CMK (cell line): ENCODE results near the gene PRICKLE2.
"Not testable (repeated sequence)": the region's sequence is repeated elsewhere in the genome, so short reads cannot be mapped to it uniquely, and the experiment has no call there.

Experiments used
- DNase-seq: peaks from one replicate; pipeline ENCODE4 v3.0.0-alpha.2; 2010; ENCODE audit warnings: low read depth

PRICKLE2 gene

DNA sequence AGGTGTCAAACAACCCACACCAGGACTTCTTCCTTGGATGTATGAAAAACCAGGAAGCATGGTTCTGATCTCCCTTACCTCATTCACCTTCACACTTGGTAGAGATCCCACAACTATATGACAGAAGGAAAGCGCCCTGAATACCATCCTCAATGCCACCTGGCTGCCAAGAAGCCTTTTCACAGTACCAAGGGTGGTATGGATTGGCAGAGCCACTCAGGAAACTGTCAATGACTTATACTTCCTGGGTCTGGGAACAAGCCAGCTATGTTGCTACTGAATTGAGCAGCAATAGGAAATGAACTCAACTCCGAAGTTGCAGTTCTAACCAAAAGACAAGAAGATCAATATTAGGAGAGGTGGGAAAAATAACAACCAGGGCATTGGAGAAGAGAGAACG is 129.5 kb downstream of the PRICKLE2 start:
- no peak for DNase-seq

DNA sequence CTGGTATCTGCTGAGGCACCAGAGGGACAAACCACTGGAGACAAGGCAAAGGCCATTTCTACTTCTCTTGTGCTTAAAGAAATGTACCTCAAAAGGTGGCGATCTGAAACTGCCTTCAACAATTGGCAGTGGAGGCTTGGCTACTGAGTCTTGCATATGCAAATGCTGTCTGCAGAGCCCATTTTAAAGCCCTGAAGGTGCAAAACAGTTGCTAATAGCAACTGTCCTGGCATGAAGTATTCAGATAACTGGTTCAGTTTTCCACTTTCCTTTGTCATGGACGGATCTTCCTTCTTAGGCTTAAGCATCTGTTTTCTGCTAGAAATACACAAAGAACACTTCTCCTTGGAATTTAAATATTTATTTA is 130.6 kb downstream of the PRICKLE2 start:
- no peak for DNase-seq

DNA sequence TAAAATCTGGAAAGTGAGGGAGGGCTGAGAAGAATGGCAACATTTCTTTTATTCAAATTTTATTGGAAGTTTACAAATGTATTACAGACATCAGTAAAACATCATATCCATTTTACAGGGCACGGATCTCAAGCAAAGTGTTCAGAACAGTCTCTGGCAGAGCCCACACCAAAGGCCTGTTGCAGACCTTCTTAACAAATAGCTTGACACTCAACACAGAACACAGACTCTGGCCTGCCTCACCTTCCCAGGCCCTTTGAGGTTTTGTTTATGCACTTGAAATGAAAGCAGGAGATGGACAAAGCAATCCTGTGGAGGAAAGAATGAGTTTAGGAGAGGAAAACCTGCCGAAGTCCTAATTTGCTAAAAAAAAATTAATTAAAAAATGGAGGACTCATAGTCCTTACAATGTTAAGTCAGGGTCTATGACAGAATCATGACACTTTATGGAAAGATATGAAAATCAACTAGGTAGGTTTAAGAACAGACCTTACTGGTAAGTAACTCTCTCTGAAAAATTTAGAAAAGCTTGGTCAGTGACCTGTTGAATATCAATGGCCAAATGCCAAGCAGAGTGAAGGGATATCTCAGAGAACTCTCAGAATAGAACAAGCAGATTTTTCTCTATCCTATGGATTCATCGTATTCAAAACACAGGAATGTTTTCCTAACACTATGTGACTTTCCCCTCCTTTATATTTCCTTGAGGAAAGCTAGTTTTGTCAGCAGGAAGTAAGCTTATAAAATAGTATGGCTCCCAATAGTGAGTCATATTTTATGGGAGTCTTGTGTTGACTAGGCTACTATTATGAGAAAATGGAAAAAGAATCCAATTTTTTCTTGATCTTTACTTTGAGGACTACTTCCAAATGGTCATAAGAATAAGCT is 131.2 kb downstream of the PRICKLE2 start:
- no peak for DNase-seq

DNA sequence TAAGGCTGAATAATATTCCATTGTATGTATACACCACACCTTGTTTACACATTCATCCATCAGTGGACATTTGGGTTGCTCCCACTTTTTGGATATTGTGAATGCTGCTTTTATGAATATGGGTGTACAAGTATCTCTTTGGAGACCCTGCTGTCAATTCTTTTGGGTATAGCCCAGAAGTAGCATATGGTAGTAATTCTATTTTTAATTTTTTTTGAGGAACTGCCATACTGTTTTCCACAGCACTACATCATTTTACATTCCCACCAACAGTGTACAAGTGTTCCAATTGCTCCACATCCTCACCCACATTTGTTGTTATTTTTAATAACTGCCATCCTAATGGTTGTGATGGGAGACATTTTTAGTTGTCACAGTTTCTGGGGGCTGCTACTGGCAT is 132.1 kb downstream of the PRICKLE2 start:
- no peak for DNase-seq

DNA sequence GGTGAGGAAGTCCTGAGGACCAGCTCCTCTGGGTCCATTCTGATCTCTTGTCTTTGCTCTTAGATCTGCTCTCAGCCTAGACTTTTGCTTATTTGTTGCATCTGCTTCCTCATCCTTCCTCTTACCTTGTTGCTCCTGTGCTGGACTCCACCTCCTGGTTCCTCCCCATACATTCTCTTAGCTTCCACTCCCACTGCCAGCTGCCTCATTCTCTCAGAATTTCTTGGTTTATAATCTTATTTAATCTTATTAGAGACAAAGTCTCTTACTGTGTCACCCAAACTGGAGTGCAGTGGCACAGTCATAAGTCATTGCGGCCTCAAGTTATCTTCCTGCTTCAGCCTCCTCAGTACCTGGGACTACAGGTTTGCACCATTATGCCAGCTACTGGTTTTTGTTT is 133.8 kb downstream of the PRICKLE2 start:
- DNase-seq, result no peak

DNA sequence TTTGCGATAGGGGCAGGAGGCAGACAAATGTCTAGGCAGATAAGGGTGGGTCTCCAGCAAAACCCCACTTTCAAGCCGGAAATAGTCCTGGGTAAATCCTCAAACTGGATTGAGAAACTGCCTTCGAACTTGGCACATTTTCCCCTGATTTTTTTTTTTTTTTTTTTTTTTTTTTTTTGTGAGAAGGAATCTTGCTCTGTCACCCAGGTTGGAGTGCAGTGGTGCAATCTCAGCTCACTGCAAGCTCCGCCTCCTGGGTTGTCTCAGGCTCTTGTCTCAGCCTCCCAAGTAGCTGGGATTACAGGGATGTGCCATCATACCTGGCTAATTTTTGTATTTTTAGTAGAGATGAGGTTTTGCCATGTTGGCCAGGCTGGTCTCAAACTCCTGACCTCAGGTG is 135.9 kb downstream of the PRICKLE2 start:
- not testable (repeated sequence) for DNase-seq

DNA sequence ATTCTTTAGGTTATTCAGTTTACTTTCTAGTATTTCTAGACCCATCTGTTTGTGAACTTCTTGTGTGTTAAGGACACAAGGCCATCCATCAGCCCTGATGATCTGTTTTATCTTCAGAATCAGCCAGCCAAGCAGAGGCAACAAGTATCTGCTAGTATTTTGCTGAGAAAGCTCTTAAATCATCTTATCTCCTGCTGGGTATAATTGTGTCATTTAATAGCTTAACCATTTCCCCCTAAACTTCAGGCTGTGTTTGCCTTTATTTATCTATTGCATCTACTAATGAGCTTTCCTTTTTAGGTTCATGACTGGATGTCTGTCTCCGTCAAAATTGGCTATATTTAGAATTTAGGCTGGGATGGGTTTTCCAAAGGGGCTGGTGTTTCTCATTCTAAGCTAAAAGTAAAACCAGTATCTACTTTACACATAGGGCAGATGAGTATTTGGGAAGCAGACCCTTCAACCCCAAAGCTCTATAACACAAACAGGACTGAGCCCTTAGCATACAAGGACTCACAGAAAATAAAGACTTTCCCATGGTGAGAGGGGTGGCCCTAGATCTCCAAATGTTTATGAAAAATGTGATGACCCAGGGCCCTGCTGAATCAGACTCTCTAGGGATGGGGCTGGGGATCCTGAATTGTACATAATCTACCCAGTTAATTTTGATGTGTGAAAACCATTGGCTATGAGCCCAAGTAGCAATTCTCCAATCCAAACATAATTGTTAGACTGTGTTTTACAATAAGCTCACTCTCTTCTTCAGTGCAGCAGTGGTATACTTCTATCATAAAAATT is 136.7 kb downstream of the PRICKLE2 start:
- no peak for DNase-seq

DNA sequence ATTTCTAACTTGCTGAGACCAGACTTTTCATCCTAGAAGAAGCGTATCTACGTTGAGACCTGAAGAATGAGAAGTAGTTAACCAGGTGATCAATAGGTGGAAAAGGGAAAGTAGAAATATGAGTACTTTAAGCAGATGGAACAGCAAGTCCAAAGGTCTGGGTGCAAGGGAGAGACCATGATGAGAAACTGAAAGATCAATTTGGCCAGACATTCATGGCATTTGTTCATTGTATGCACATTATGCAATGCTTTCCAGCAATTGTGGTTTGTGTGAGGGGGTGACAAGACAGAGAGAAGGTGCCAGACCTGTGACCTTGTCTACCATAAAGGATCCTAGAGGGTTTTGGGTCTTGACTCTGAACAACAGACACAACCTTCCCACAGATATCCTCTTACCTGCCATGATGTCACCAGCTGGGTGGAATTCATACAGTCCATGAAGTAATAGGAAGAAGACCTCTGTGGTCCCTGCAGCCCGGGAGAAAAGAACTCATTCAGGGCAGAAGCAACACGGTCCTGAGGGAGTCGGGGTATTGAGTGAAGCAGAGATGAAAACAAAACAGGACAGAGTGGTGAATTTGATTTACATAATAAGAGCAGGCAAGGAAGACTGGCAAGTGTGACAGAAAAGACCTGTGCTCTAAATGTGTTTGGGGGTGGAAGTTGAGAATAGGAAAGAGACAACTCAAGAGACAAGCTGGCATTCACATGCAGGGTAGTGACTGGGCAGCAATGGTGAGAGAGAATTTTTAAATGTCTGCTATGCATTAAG is 138.6 kb downstream of the PRICKLE2 start:
- no peak for DNase-seq

DNA sequence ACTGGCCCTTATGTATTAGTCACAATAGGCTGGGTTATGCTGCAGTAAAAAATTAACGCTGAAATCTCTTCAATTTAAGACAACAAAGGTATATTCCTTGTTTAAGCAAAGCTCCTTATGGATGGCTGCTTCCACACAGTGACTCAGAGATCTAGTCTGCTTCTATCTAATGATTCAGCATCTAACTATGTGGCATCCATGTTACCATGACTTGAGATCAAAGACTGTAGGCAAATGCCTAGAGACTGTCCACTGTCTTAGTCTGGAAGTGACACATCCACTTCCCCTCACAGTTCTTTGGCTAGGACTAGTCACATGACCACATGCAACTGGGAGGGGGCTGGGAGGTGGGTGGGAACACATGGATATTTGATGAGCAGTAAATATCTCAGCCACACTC is 140.6 kb downstream of the PRICKLE2 start:
- DNase-seq, result no peak

DNA sequence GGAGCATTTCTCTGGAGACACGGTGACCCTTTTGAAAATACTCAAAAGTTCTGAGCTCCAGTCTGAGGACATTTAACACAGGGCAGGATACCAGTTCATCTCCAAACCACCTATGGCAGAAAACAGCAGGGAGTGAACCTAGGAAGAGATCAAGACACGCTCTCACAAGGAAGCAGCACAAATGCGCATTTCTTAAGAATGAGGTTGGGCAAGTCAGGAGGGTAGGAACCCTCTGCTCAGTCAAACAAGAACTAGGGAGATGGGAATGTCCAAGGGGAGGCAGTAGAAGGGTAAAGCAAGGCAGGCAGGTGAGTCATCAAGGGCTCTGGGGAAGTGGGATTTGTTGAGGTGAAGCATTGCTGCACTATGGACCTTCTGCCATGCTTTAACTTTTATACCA is 141.7 kb downstream of the PRICKLE2 start:
- no peak for DNase-seq

DNA sequence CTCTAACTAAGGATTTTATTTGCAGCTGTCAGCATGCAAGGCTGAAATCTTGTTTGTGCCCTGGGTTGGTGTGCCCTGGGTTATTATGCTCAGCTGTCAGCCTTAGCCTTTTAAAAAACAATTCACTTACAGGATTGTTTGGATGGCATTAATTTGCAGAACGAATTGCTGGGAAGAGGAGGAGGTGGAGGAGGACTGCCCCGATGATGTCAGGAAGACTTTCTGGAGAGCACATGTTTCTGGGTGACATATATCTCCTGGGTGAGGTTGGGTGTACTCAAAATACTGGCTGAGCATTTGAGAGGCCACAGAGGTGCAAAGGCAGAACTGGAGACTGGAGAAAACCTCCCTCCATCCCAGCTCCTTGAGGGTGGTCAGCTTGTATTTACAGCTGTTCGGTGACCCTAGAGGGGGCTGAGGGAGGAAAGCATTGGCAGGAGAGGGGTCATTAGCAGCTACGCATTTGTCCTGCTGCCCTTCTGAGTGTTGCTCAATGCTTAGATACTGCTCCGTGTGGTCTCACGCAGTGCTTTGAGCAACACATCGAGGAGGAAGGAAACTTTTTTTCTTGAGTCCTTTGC is 142.2 kb downstream of the PRICKLE2 start:
- no peak for DNase-seq

DNA sequence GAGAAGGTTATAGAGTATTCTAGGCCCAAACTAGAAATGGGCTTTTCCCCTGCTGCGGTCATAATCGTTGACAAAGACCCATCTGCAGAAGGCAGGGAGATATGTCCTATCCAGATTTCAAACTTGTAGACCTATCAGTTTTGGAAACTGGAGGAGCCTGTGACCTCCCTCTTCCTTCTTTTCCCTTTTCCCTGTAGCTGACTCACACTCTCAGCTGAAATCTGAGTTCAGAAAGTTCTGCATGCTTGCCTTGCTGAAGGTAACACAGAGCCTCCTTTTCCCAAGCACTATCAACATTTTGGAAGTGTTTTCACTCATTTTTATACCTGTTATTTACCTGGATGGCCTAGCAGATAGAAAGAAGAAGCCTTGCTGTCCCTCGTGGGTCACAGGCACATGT is 142.9 kb downstream of the PRICKLE2 start:
- DNase-seq, result no peak

DNA sequence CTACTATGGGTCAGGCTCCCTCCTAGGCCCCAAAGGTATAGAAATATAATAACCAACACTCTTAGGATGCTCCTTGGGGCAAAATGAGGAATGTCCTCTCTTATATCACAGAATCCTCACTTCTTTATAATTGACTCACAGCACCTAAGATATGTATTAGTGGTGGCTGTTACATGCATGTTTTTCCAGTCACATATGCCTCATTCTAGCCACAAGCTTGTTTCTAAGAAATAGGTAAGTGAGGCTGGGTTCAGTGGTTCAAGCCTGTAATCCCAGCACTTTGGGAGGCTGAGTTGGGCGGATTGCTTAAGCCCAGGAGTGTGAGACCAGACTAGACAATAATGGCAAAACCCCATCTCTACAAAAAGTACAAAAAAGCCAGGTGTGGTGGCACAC is 144.0 kb downstream of the PRICKLE2 start:
- DNase-seq, result no peak

DNA sequence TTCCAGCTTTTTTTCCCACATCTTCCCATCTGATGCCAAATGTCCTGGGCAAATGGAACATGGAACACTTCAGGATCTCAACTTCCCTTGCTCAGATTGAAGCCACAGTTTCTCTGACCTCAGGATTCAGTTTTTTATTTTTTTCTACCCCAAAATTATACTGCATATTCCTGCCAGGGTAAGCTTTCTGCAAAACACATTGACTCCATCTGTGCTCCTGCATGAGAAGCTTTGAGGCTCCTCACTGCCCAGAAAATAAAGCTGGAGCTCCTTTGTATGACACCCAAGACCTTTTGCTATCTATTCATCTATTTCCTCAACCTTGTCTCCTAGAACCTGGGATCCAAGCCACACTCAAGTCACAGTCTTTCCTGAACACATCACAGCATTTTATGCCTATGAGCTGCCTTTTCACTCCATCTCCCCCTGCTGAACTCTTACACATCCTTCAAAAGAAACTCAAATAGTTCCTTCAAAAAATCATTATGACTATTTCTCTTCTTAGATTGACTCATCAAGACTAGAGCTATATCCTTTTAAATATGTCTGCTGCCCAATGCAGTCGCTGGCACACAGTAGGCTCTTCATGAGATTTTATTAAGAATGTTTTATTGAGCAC is 144.5 kb downstream of the PRICKLE2 start:
- no peak for DNase-seq

DNA sequence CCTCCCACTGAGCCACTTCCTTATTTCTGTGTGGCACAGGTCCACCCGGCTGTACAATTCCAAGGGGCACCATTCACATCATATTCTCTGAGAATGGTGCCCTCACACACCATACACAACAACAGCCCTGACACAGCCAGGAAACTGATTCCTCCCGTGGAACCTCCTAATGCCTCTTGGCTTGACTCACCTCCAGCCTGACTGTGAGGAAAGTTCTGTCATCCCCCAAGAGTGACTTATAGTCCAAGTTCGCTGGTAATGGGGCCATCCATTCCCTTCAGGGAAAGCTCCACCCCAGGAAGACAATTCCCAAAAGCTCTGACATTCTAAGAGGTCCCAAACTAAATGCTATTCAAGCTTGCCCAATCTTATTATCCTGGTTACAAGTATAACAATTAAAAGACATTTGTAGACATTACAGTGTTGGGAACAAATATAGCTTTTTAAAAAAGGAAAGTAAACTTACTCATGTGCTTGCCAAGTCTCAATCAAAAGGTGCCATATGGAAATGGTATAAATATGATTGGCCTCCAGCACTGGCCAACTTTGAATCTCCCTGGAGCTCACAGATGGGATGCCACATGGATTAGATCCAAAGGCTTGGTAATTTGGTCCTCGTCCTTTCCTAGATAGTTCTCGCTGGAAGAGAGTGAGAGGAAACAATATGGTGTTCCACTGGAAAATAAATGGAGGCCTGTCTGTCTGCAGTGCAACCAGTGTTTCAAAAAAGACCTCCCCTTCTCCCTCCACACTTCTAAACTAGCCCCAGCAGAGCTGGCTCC is 145.7 kb downstream of the PRICKLE2 start:
- no peak for DNase-seq

DNA sequence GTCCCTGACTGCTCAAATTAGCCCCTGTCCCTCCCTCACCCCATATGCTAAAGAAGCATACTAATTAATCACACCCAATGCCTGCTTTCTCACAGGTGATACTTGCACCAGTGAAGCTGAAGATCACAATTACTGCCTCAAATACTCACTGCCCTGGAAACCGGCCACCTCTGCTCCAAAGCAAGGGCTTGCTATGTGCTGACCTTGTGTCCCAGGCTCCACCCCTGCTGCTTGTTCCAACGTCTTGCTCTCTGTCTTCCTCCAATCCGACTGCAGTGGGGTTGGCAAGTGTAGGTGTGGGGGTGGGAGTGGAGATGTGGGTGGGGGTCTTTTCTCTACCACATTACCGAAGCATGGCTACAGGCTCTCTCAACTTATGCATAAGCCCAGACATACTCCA is 146.3 kb downstream of the PRICKLE2 start:
- no peak for DNase-seq

DNA sequence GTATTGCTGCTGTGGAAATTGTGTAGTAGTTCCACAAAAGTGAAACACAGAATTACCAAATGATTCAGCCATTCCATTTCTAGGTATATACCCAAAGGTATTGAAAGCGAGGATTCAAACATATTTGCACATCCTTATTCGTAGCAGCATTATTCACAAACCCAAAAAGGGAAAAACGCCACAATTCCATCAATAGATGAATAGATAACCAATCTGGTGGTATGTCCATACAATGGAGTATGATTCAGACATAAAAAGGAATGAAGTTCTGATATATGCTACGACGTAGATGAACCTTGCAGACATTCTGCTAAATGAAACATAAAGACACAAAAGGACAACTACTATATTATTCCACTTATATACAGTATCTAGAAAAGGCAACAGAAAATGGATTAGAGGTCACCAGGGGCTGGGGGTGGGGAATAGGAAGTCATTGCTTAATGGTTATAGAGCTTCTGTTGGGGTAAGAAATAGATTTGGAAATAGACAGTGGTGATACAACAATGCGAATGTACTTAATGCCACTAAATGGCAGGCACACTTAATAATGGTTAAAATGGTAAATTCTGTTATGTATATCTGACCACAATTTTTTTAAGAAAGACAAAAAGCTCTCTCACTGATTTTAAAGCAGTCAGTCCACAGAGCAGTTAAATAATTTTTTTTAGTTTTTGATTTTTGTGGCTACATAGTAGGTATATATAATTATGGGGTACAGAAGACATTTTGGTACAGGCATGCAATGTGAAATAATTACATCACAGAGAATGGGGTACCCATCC is 150.2 kb downstream of the PRICKLE2 start:
- no peak for DNase-seq

DNA sequence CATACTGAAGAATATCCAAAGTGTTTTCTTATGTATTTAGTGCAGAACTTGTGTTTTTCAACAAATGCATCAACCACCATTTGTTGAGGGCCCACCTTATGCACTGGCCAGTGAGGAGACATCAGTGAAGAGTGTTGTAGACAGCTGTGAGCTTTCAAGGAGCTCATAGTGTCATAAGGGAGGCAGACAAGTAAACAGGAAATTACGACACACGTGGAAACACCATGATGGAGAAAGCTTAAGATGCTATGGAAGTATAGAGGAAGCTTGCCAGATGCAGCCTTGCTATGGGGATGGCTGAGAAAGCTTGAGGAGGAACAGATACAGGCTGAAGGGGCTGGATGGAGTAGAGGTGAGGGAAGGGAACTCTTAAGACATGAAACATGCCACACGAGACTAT is 151.2 kb downstream of the PRICKLE2 start:
- DNase-seq, result no peak

DNA sequence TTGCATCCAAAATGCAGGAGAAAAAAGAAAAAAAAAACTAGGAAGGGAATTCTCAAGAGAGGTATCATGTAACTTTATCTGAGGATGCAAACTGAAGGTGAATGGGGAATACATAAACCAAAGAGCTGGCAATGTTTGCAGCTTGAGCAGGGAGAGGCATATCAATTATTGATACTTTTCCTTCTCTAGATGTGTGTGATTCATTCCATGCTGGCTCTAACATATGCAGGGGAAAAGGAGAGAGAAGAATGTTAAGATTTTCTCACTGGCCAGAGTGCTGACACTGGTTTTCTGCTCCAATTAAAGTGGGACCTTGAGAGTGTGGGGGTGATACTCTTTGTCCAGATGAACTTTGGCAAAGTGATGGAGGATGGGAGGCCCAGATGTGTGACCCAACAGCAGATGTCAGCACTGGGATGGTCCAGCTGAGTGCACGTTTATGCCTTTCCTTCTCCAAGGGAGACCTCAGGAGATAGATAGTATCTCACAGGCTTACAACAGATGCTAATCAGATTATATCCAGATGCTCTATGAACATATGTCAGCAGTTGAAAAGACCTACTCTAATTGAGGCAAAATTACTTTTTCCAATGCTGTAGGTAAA is 152.0 kb downstream of the PRICKLE2 start:
- no peak for DNase-seq

DNA sequence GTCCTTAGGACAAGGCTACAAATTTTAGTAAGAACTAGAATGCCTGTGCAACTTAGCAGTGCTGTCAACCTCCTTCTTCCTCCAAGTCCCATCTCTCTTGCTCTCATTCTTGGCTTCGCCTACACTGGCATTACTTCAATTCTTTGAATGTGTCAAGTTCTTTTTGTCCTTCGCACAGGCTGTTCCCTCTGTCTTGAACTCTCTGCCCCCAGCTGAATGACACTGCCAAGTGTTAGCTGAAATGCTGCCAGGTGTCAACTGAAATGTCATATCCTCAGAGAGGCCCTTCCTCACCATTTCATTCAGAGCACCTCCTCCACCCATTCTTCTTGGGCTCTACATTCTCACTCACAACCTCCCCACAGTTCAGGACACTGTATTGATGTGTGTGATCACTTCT is 153.1 kb downstream of the PRICKLE2 start:
- DNase-seq, result no peak
